Heart left ventricle (tissue), 16 donors: Measurements from ENCODE around the gene ARFIP1. TPM values are rescaled to one million over a fixed set of nuclear protein-coding genes. Genes with fewer than 3 reads are reported as not detected.

Source experiments
- ATAC-seq, 4 donors: fragments of 200-7000 bp; cut with Tn5 transposase; one replicate each; pipeline ENCODE4 v1.9.1; 2020 to 2022; ENCODE audit warnings: moderate library complexity in 4 of 4, mild to moderate bottlenecking in 3 of 4, moderate number of reproducible peaks in 1 of 4
- DNase-seq, 5 donors: peaks; one replicate each; pipeline ENCODE4 v3.0.0-alpha.2; 2020
- H3K27ac ChIP-seq, 12 donors: fragments of 200-600 bp; sonication (generic) in 4 of 12; one replicate each; pipeline versions ENCODE4 v1.5.0 to v1.8.0; 2016 to 2022; ENCODE audit warnings: mild to moderate bottlenecking in 2 of 12
- H3K27me3 ChIP-seq, 9 donors: fragments of 200-600 bp; sonication (generic) in 2 of 9; one replicate each; pipeline versions ENCODE4 v1.5.1 to v1.8.0; 2016 to 2022; ENCODE audit warnings: mild to moderate bottlenecking in 3 of 9
- H3K36me3 ChIP-seq, 9 donors: fragments of 200-600 bp; sonication (generic) in 2 of 9; one replicate each; pipeline versions ENCODE4 v1.5.0 to v1.8.0; 2018 to 2022; ENCODE audit warnings: mild to moderate bottlenecking in 2 of 9
- H3K4me1 ChIP-seq, 12 donors: fragments of 200-600 bp; sonication (generic) in 4 of 12; one replicate each; pipeline versions ENCODE4 v1.5.0 to v1.8.0; 2016 to 2022; ENCODE audit warnings: mild to moderate bottlenecking in 3 of 12
- H3K4me3 ChIP-seq, 12 donors: fragments of 200-600 bp; sonication (generic) in 4 of 12; one replicate each; pipeline versions ENCODE4 v1.5.0 to v1.8.0; 2017 to 2022; ENCODE audit warnings: mild to moderate bottlenecking in 9 of 12, moderate library complexity in 4 of 12
- H3K9me3 ChIP-seq, 12 donors: fragments of 200-600 bp; sonication (generic) in 4 of 12; one replicate each; pipeline versions ENCODE4 v1.5.0 to v1.8.0; 2016 to 2022; ENCODE audit warnings: mild to moderate bottlenecking in 1 of 12
- CTCF ChIP-seq, 12 donors: fragments of 200-600 bp; sonication (generic) in 4 of 12; IDR thresholded peaks; one replicate each; pipeline versions ENCODE4 v1.5.0 to v1.8.0; 2018 to 2022; ENCODE audit warnings: antibody characterized with exemption in 12 of 12, mild to moderate bottlenecking in 5 of 12
- POLR2A ChIP-seq, 2 donors: fragments of 450-650 bp; IDR thresholded peaks; one replicate each; pipeline ENCODE4 v1.6.1; 2017; ENCODE audit warnings: antibody characterized with exemption in 2 of 2, mild to moderate bottlenecking in 2 of 2, moderate library complexity in 2 of 2
- WGBS, 4 donors: extraction: QIAGEN DNeasy Blood & Tissue Kit in 2 of 4; methylation state at CpG; one replicate each; pipeline versions ENCODE4 v1.1.5 to v1.1.7; 2013 to 2018; 5-methylcytosine and 5-hydroxymethylcytosine counted together
- intact Hi-C, 10 donors: fragments of 100-400 bp; cut with DNase I; formaldehyde crosslinking; loops; one replicate each; pipeline versions ENCODE4 v1.11.1 to v1.14.2; 2022
- polyA plus RNA-seq, 2 donors: library from polyadenylated mRNA; stranded (reverse); fragments of 200-250 nt; gene quantifications; one replicate each; pipeline ENCODE4 v1.2.3, GENCODE V29; 2013
- total RNA-seq, 9 donors: library from RNA; depleted of rRNA in 2 of 9; stranded (reverse); fragments of >200 nt in 2 of 9; fragmentation: NEBNext Ultra II Directional in 3 of 9; extraction: Animal tissue kit (Norgen Biotek cat#: 25700) in 3 of 9; gene quantifications; one replicate each; pipeline versions ENCODE4 v1.1.0 to v1.2.4, GENCODE V29; 2016 to 2023
- donor health status: ischemic (EF 13 %, LVEDD 7.1; RV severe dilation, severe dysfunction).
- donor health status: healthy with polysubstance abuse.
- donor health status: DM: no; HTN: yes; CAD: no.
- donor health status: DM: no; HTN: no; CAD: no.
- donor health status: ischemic (EF 25% LVEDD 6.9; RV normal size, moderate dysfunction).
- donor health status: ischemic (EF 25% LVEDD 5.7; RV mildly dilated, moderate dysfunction).
- donor health status: healthy.
- donor health status: DM: yes; HTN: yes; CAD: no.
- donor health status: ischemic (EF 35%, LVEDD 5.7; RV mildly dilated, moderate dysfunction).
- donor health status: nonischemic (EF 11% LVEDD 7.7; RV severe dilation, severe dysfunction).
- donor health status: DM: yes; HTN: yes; CAD: no.
- donor health status: PGD.
- donor health status: ischemic (EF 29% LVEDD 5.4; RV normal size, mild dysfunction).
- donor health status: nonischemic (EF 23%, LVEDD 6.1; RV moderate dilation, normal function).

The ARFIP1 gene
- total and polyA plus RNA-seq, 11 donors = 9.0 to 30.6 (median 11.8) TPM

GRCh38 chr4:152943672-152944071, 163.9 kb downstream of the ARFIP1 start:
- intact Hi-C loops = no loop called here
- peak overlapping the region in 1 of 12 donors; percentile 37 for H3K27ac ChIP-seq
- no peaks in the 10 kb centered on the region for H3K9me3 ChIP-seq
- no peak overlapping the region for H3K4me3 ChIP-seq
- H3K4me1 ChIP-seq = peaks cover 0 to 10% (median 0%) of the 10 kb centered on the region in 12 donors
- DNase-seq (no peak), ATAC-seq (peak in 3 of 4 donors; percentile 53 to 74 (median 57))
- peaks cover 0 to 23% (median 12%) of the 10 kb centered on the region in 9 donors for H3K27me3 ChIP-seq
- H3K36me3 ChIP-seq = no peaks in the 10 kb centered on the region
- TF ChIP-seq POLR2A (IDR thresholded peaks at IDR 0.05) (no peak), CTCF (IDR thresholded peaks at IDR 0.05) (no peak)
- WGBS, 4 donors = 70 to 85% (median 78%) methylated on average over 6 of the region's 6 CpGs

GRCh38 chr4:152944666-152945320, 165.0 kb downstream of the ARFIP1 start:
- Histone ChIP-seq H3K4me3 (no peak overlapping the region), H3K9me3 (no peaks in the 10 kb centered on the region), H3K36me3 (no peaks in the 10 kb centered on the region), H3K27me3 (peaks cover 0 to 15% (median 4%) of the 10 kb centered on the region in 9 donors), H3K4me1 (peaks cover 0 to 10% (median 0%) of the 10 kb centered on the region in 12 donors), H3K27ac (no peak overlapping the region)
- WGBS, 4 donors = 59 to 78% (median 65%) methylated on average over 4 of the region's 4 CpGs
- TF ChIP-seq POLR2A (IDR thresholded peaks at IDR 0.05) = no peak
- TF ChIP-seq CTCF (IDR thresholded peaks at IDR 0.05) = no peak
- DNase-seq (no peak), ATAC-seq (no peak)
- intact Hi-C loops = no loop called here

GRCh38 chr4:152945639-152946038, 165.9 kb downstream of the ARFIP1 start:
- no peak for ATAC-seq
- WGBS, 4 donors = 94 to 97% (median 96%) methylated on average over 9 of the region's 9 CpGs

More at GRCh38 chr4:152945639-152946038, 165.9 kb downstream of the ARFIP1 start:
- Histone ChIP-seq H3K36me3 (no peaks in the 10 kb centered on the region), H3K9me3 (no peaks in the 10 kb centered on the region), H3K27ac (no peak overlapping the region), H3K4me3 (no peak overlapping the region), H3K27me3 (peaks cover 0 to 17% (median 5%) of the 10 kb centered on the region in 9 donors), H3K4me1 (peaks cover 0 to 10% (median 0%) of the 10 kb centered on the region in 12 donors)
- intact Hi-C loops = no loop called here
- DNase-seq = no peak
- TF ChIP-seq CTCF (IDR thresholded peaks at IDR 0.05) = no peak
- no peak for TF ChIP-seq POLR2A (IDR thresholded peaks at IDR 0.05)
